Transverse colon (tissue), 4 donors: ENCODE measurements around the gene DPP8. TPM values are rescaled to one million over a fixed set of nuclear protein-coding genes. Genes with fewer than 3 reads are reported as not detected.

Experiments used
- DNase-seq: peaks from one replicate; pipeline ENCODE4 v3.0.0-alpha.2; 2019
- H3K27ac ChIP-seq, 4 donors: fragments of 200-600 bp; sonication (generic); 2 replicates each; pipeline ENCODE4 v1.5.1; 2016 to 2018; ENCODE audit warnings: inconsistent platforms in 4 of 4
- H3K27me3 ChIP-seq: fragments of 200-600 bp; sonication (generic); 2 replicates; pipeline ENCODE4 v1.5.1; 2017; ENCODE audit warnings: inconsistent platforms
- H3K36me3 ChIP-seq, 4 donors: fragments of 200-600 bp; sonication (generic); 2 replicates each; pipeline ENCODE4 v1.5.1; 2017 to 2019; ENCODE audit warnings: inconsistent platforms in 4 of 4
- H3K4me1 ChIP-seq, 4 donors: fragments of 200-600 bp; sonication (generic); 2 replicates each; pipeline ENCODE4 v1.5.1; 2017 to 2020; ENCODE audit warnings: inconsistent platforms in 4 of 4
- H3K4me3 ChIP-seq, 4 donors: fragments of 200-600 bp; sonication (generic); 1 replicate in 1 of 4; 2 replicates in 3 of 4; pipeline versions ENCODE4 v1.5.1 to v1.6.1; 2017 to 2019; ENCODE audit warnings: inconsistent platforms in 4 of 4
- H3K9me3 ChIP-seq, 2 donors: fragments of 200-600 bp; sonication (generic); 2 replicates each; pipeline ENCODE4 v1.5.1; 2017 to 2019; ENCODE audit warnings: inconsistent platforms in 2 of 2
- EP300 ChIP-seq: sonication (generic); formaldehyde crosslinking; IDR thresholded peaks from one replicate; pipeline ENCODE4 v1.6.1; 2017; ENCODE audit warnings: antibody characterized with exemption, low read depth
- POLR2A ChIP-seq: fragments of 450-650 bp; IDR thresholded peaks from one replicate; pipeline ENCODE4 v1.6.1; 2016; ENCODE audit warnings: antibody characterized with exemption, mild to moderate bottlenecking, moderate library complexity
- POLR2AphosphoS5 ChIP-seq, 3 donors: sonication (generic); formaldehyde crosslinking; IDR thresholded peaks; one replicate each; pipeline ENCODE4 v1.6.1; 2016; ENCODE audit warnings: antibody characterized with exemption in 3 of 3
- WGBS, 2 donors: methylation state at CpG; one replicate each; pipeline ENCODE4 v1.1.5; 2018; ENCODE audit warnings: low coverage in 1 of 2; 5-methylcytosine and 5-hydroxymethylcytosine counted together
- in situ Hi-C, 4 donors: fragments of 200-750 bp; cut with MboI; loops; one replicate each; pipeline versions ENCODE4 v1.15.0 to v1.15.1; 2017; ENCODE audit warnings: low sequenced_read_pairs in 3 of 4, low pct_ligation_motif_present in 1 of 4, low pct_unique_long_range_greater_than_20kb in 1 of 4
- intact Hi-C: fragments of 100-400 bp; cut with DNase I; formaldehyde crosslinking; loops from one replicate; pipeline ENCODE4 v1.15.1; 2023; ENCODE audit warnings: low total_unique reads
- total RNA-seq, 4 donors: library from RNA; depleted of rRNA; stranded (reverse); fragments of >200 nt; gene quantifications; one replicate each; pipeline ENCODE4 v1.1.0, GENCODE V29; 2016
- TF ChIP-seq, protein P1 (sequence below), 5 experiments: fragments of 200-600 bp in 3 of 5; fragments of 450-650 bp in 2 of 5; sonication (generic) in 3 of 5; IDR thresholded peaks; 1 replicate in 2 of 5; 2 replicates in 3 of 5; pipeline ENCODE4 v1.5.1; 2016 to 2017; ENCODE audit warnings: antibody characterized with exemption in 5 of 5, inconsistent platforms in 3 of 5, mild to moderate bottlenecking in 2 of 5, moderate library complexity in 1 of 5

Gene DPP8
- total RNA-seq, 4 donors from 2014 or later: 20.2 to 66.5 (median 35.7) TPM

DNA sequence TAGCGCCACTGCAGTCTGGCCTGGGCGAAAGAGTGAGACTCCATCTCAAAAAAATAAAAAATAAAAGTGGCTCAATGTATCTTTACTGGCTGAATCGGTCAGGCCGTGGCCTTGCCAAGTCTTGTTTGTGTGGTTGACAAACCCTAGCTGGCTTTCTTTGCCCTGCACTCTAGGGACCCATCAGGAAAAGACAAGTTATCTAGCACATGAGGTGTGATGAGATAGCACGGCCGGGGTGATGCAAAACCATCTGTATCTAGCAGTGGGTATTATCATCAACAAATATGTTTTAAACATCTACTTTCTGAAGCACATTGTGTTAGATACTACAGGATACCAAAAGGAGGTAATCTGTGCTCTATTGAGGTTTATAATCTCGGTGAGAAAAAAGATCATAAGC lies 3.9 kb upstream of the DPP8 start:
- 80 to 93% methylated on average over 4 to 7 of the region's 7 CpGs for WGBS, 2 donors
- Histone ChIP-seq H3K36me3 (no peaks in the 10 kb centered on the region), H3K27me3 (no peaks in the 10 kb centered on the region), H3K4me1 (peaks cover 2 to 9% (median 6%) of the 10 kb centered on the region in 4 donors), H3K9me3 (no peaks in the 10 kb centered on the region), H3K4me3 (no peak overlapping the region), H3K27ac (no peak overlapping the region)
- in situ Hi-C loops: no loop called here
- intact Hi-C loops: no loop called here
- DNase-seq: no peak
- TF ChIP-seq, protein P1, sequence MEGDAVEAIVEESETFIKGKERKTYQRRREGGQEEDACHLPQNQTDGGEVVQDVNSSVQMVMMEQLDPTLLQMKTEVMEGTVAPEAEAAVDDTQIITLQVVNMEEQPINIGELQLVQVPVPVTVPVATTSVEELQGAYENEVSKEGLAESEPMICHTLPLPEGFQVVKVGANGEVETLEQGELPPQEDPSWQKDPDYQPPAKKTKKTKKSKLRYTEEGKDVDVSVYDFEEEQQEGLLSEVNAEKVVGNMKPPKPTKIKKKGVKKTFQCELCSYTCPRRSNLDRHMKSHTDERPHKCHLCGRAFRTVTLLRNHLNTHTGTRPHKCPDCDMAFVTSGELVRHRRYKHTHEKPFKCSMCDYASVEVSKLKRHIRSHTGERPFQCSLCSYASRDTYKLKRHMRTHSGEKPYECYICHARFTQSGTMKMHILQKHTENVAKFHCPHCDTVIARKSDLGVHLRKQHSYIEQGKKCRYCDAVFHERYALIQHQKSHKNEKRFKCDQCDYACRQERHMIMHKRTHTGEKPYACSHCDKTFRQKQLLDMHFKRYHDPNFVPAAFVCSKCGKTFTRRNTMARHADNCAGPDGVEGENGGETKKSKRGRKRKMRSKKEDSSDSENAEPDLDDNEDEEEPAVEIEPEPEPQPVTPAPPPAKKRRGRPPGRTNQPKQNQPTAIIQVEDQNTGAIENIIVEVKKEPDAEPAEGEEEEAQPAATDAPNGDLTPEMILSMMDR (IDR thresholded peaks at IDR 0.05): no peak
- TF ChIP-seq POLR2A: no peak
- TF ChIP-seq POLR2AphosphoS5 (IDR thresholded peaks at IDR 0.05): no peak
- no peak for TF ChIP-seq EP300

DNA sequence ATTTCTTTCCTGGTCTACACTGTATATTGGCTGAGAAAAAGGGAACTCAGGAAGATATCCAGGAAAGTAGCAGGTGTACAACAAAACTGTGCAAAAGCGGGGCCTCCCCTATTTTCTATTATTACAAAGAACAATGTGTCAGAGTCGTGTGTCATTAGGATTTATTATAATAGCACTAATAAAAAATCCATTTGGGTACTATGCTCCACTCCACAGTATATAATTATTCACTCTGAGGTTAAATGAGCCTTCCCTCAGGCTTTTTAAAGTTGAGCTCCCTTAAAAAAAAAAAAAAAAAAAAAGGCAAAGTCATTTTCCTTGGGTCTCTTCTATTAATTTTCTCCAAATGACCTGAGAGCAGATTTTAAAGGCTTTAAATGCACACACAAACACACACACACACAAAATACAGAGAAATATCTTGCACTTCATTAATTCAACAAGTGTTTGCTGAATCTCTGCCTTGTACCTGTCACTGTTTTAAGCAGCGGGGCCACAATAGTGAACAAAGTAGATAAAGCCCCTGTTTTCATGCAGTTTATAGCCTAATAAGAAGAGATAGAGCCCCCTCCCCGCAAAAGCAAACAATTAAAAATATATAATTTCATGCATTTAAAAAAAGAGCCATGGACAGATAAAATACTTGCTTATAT lies 1.3 kb upstream of the DPP8 start:
- Histone ChIP-seq H3K4me3 (no peak overlapping the region), H3K27me3 (no peaks in the 10 kb centered on the region), H3K9me3 (no peaks in the 10 kb centered on the region), H3K36me3 (no peaks in the 10 kb centered on the region), H3K27ac (no peak overlapping the region), H3K4me1 (peaks cover 12 to 20% (median 19%) of the 10 kb centered on the region in 4 donors)
- TF ChIP-seq POLR2AphosphoS5 (IDR thresholded peaks at IDR 0.05): no peak
- TF ChIP-seq POLR2A: no peak
- no peak for TF ChIP-seq EP300
- TF ChIP-seq, protein P1 (IDR thresholded peaks at IDR 0.05): no peak
- WGBS, 2 donors: 87 to 88% methylated on average over 4 of the region's 4 CpGs
- in situ Hi-C loops (no loop called here), intact Hi-C loops (no loop called here)
- no peak for DNase-seq

DNA sequence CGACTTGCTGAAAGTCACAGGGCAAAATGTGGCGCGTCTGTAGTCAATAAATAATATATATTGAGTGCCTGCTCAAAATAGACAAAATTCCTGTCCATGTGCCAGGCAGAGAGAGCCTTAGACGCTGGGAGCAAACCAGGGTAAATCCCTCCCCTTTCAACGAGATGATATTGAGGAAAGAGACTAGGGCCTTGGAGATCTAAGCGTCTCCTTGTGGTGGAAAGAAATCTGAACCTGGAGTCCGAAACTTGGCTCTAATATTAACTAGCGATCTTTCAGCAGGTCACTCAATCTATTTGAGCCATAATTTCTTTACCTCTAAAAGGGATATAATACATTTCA lies 348 bp upstream of the DPP8 start:
- Histone ChIP-seq H3K27ac (peak overlapping the region; percentile 94 to 99 (median 97)), H3K4me1 (peaks cover 12 to 21% (median 19%) of the 10 kb centered on the region in 4 donors), H3K9me3 (no peaks in the 10 kb centered on the region), H3K36me3 (no peaks in the 10 kb centered on the region), H3K27me3 (no peaks in the 10 kb centered on the region), H3K4me3 (peak overlapping the region in 2 of 4 donors; percentile 87 to 95)
- in situ Hi-C loops: no loop called here
- intact Hi-C loops: no loop called here
- no peak for TF ChIP-seq POLR2AphosphoS5 (IDR thresholded peaks at IDR 0.05)
- TF ChIP-seq, protein P1 (IDR thresholded peaks at IDR 0.05): peak in 1 of 5 experiments; percentile 4
- DNase-seq: no peak
- 37% methylated on average over 8 of the region's 8 CpGs; no CpG with 5 or more reads in 1 of the 2 donors for WGBS, 2 donors

DNA sequence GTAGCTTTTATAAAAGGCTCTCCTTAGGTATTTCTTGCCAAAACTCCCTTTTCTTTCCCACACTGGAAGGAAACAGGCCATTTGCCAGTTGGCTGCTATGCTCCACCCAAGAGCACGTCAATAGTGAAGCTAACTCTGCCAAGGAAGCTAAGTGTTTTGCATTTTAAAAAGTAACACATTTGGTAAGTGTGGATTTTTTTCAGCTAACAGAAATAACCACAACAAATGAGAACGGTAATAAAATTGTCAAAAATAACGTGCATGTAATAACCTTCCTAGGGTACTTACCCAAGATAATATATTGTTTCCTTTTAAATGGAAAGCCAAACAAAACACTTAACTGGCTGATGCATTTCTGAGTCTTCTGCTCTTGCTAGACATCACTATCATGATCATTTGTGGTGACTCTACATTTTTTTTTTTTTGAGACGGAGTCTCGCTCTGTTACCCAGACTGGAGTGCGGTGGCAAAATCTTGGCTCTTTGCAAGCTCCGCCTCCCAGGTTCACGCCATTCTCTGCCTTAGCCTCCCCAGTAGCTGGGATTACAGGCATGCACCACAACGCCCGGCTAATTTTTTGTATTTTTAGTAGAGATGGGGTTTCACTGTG lies 4.6 kb downstream of the DPP8 start:
- in situ Hi-C loops (no loop called here), intact Hi-C loops (no loop called here)
- no peaks in the 10 kb centered on the region for H3K27me3 ChIP-seq
- peak overlapping the region; percentile 31 to 68 (median 46) for H3K27ac ChIP-seq
- peaks cover 12 to 33% (median 21%) of the 10 kb centered on the region in 4 donors for H3K4me1 ChIP-seq
- peaks cover 0 to 39% (median 12%) of the 10 kb centered on the region in 4 donors for H3K36me3 ChIP-seq
- peak overlapping the region in 1 of 4 donors; percentile 8 for H3K4me3 ChIP-seq
- whole genome bisulfite sequencing, 2 donors: 57 to 68% methylated on average over 10 of the region's 10 CpGs
- H3K9me3 ChIP-seq: no peaks in the 10 kb centered on the region
- TF ChIP-seq, protein P1 (IDR thresholded peaks at IDR 0.05): no peak
- TF ChIP-seq EP300: no peak
- TF ChIP-seq POLR2AphosphoS5 (IDR thresholded peaks at IDR 0.05): peak; percentile 9 to 47 (median 27)
- DNase-seq: no peak
